ENCODE results near the gene EPN3.

DNA sequence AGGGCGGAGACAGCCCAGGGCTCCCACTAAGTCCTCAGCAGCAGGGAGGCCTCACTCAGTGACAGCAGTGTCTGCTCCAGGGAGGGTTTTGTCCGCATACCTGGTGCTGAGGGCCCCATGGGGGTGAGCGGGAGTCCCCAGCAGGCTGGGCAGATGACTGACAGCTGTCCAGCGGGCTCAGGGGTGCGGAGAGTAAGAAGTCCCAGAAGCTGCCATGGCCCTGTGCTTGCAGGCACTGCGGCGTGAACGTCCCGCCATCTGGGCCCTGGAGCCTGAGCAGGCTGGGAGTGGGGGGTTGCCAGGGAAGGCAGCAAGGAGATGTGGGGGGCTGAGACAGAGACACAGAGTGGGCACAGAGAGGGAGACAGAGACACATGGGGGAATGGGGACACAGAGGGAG, 48.1 kb downstream of the EPN3 start:
- TF ChIP-seq POLR2AphosphoS5 (IDR thresholded peaks at IDR 0.05) (no peak), POLR2A (IDR thresholded peaks at IDR 0.05) (no peak)

All from suprapubic skin (tissue), 4 donors.